H1 (cell line): ENCODE measurements around the gene P2RX1. TPM values are rescaled to one million over a fixed set of nuclear protein-coding genes. Genes with fewer than 3 reads are reported as not detected.

Experiments used
- CTCF ChIA-PET: fragments of 300-600 bp; sonication (Branson Sonifier 250); formaldehyde crosslinking; loops from one replicate; lab custom pipeline; 2021; ENCODE audit not compliant: partially characterized antibody; lab: Charles Lee
- POLR2A ChIA-PET: fragments of 300-600 bp; sonication (Branson Sonifier 250); formaldehyde crosslinking; loops from one replicate; lab custom pipeline; 2021; ENCODE audit warnings: inconsistent platforms; ENCODE audit not compliant: partially characterized antibody; lab: Charles Lee
- DNase-seq, 2 experiments: peaks; one replicate each; pipeline versions ENCODE4 v3.0.0 to v3.0.0-alpha.2; 2010 to 2022; ENCODE audit warnings: low spot score in 2 of 2, low read depth in 1 of 2, mixed read lengths in 1 of 2
- FAIRE-seq: peaks from 2 replicates; lab custom pipeline; 2011; peaks lifted over from hg19 to GRCh38; lab: Jason Lieb, UNC
- H2AFZ ChIP-seq: 2 replicates; pipeline ENCODE4 v1.8.1; 2012; ENCODE audit warnings: low read length, inconsistent platforms
- H2AK5ac ChIP-seq: 2 replicates; pipeline ENCODE4 v1.6.1; 2013; ENCODE audit warnings: low read depth, low read length
- H2BK120ac ChIP-seq: replicated peaks from 2 replicates; pipeline ENCODE3; 2013; ENCODE audit warnings: low read depth, low read length, inconsistent platforms
- H2BK12ac ChIP-seq: 2 replicates; pipeline ENCODE4 v1.6.1; 2013; ENCODE audit warnings: low read depth, low read length
- H2BK15ac ChIP-seq: 2 replicates; pipeline ENCODE4 v1.6.1; 2013; ENCODE audit warnings: low read length
- H2BK20ac ChIP-seq: 2 replicates; pipeline ENCODE4 v1.6.1; 2013; ENCODE audit warnings: low read length
- H2BK5ac ChIP-seq: 2 replicates; pipeline ENCODE4 v1.6.1; 2013; ENCODE audit warnings: low read depth, low read length
- H3K14ac ChIP-seq: 2 replicates; pipeline ENCODE4 v1.6.1; 2013; ENCODE audit warnings: inconsistent platforms; ENCODE audit not compliant: insufficient read length
- H3K18ac ChIP-seq: 2 replicates; pipeline ENCODE4 v1.6.1; 2013; ENCODE audit warnings: low read length; ENCODE audit errors: extremely low read depth
- H3K23ac ChIP-seq: 2 replicates; pipeline ENCODE4 v1.6.1; 2013; ENCODE audit warnings: inconsistent platforms; ENCODE audit not compliant: insufficient read length
- H3K23me2 ChIP-seq: 2 replicates; pipeline ENCODE4 v1.6.1; 2013; ENCODE audit warnings: low read depth, low read length
- H3K27ac ChIP-seq: 2 replicates; pipeline ENCODE4 v1.6.1; 2011; ENCODE audit warnings: low read depth, low read length, inconsistent platforms
- H3K27me3 ChIP-seq, 4 experiments: replicated peaks in 1 of 4; 1 replicate in 1 of 4; 2 replicates in 3 of 4; pipeline versions ENCODE4 v1.6.1 to v1.8.1; 2011 to 2013; ENCODE audit warnings: low read length in 3 of 4, mild to moderate bottlenecking in 3 of 4, inconsistent platforms in 2 of 4, mixed read lengths in 2 of 4, moderate library complexity in 1 of 4; ENCODE audit not compliant: control insufficient read depth in 3 of 4, insufficient read depth in 3 of 4; ENCODE audit errors: extremely low read depth in 1 of 4
- H3K36me3 ChIP-seq, 4 experiments: 2 replicates each; pipeline versions ENCODE4 v1.6.1 to v1.8.1; 2011 to 2013; ENCODE audit warnings: mild to moderate bottlenecking in 4 of 4, low read length in 3 of 4, moderate library complexity in 2 of 4, control low read depth in 1 of 4, inconsistent platforms in 1 of 4; ENCODE audit not compliant: insufficient read depth in 4 of 4, control insufficient read depth in 2 of 4
- H3K4ac ChIP-seq: replicated peaks from 2 replicates; pipeline ENCODE3; 2013; ENCODE audit warnings: low read length, low read depth, mixed read lengths, inconsistent platforms; ENCODE audit not compliant: insufficient read length
- H3K4me1 ChIP-seq, 4 experiments: replicated peaks in 1 of 4; 1 replicate in 1 of 4; 2 replicates in 3 of 4; pipeline versions ENCODE4 v1.6.1 to v1.8.1; 2011 to 2013; ENCODE audit warnings: low read length in 3 of 4, inconsistent platforms in 2 of 4, mixed read lengths in 1 of 4; ENCODE audit not compliant: insufficient read depth in 4 of 4, control insufficient read depth in 3 of 4
- H3K4me2 ChIP-seq, 2 experiments: 2 replicates each; pipeline versions ENCODE4 v1.6.1 to v1.8.1; 2011 to 2013; ENCODE audit warnings: low read depth in 2 of 2, low read length in 2 of 2, control low read depth in 1 of 2, inconsistent platforms in 1 of 2, mild to moderate bottlenecking in 1 of 2; ENCODE audit not compliant: insufficient read depth in 1 of 2
- H3K4me3 ChIP-seq, 4 experiments: fragments of 200-600, 300-600 bp in 1 of 4; sonication (generic), shearing (Covaris generic), sonication (Bioruptor Twin) in 1 of 4; 2 replicates each; pipeline versions ENCODE4 v1.5.1 to v1.8.1; 2011 to 2016; ENCODE audit warnings: low read length in 4 of 4, low read depth in 3 of 4, control low read depth in 2 of 4, inconsistent platforms in 2 of 4, mild to moderate bottlenecking in 2 of 4, mixed read lengths in 1 of 4, moderate library complexity in 1 of 4; ENCODE audit not compliant: insufficient read depth in 2 of 4; ENCODE audit errors: extremely low read depth in 1 of 4
- H3K56ac ChIP-seq: replicated peaks from 2 replicates; pipeline ENCODE3; 2013; ENCODE audit warnings: low read depth, mild to moderate bottlenecking, mixed read lengths, low read length, inconsistent platforms; ENCODE audit not compliant: insufficient read length
- H3K79me1 ChIP-seq: 2 replicates; pipeline ENCODE4 v1.6.1; 2013; ENCODE audit warnings: low read depth, low read length, control low read depth
- H3K79me2 ChIP-seq, 2 experiments: 2 replicates each; pipeline versions ENCODE4 v1.6.1 to v1.8.1; 2012 to 2013; ENCODE audit warnings: low read length in 2 of 2, mild to moderate bottlenecking in 2 of 2, inconsistent platforms in 1 of 2; ENCODE audit not compliant: insufficient read depth in 2 of 2, control insufficient read depth in 1 of 2
- H3K9ac ChIP-seq, 4 experiments: replicated peaks in 1 of 4; 1 replicate in 1 of 4; 2 replicates in 3 of 4; pipeline versions ENCODE4 v1.6.1 to v1.8.1; 2011 to 2013; ENCODE audit warnings: low read depth in 3 of 4, low read length in 3 of 4, control low read depth in 2 of 4, mild to moderate bottlenecking in 2 of 4, moderate library complexity in 2 of 4, inconsistent platforms in 1 of 4; ENCODE audit errors: extremely low read depth in 1 of 4
- H3K9me3 ChIP-seq, 2 experiments: 2 replicates each; pipeline versions ENCODE4 v1.6.1 to v1.8.1; 2012 to 2013; ENCODE audit warnings: mild to moderate bottlenecking in 2 of 2, moderate library complexity in 2 of 2, control low read depth in 1 of 2, inconsistent platforms in 1 of 2, low read depth in 1 of 2, low read length in 1 of 2, mixed read lengths in 1 of 2; ENCODE audit not compliant: insufficient read depth in 2 of 2
- H4K20me1 ChIP-seq, 2 experiments: replicated peaks in 1 of 2; 2 replicates each; pipeline versions ENCODE3 to v1.8.1; 2011 to 2013; ENCODE audit warnings: inconsistent platforms in 2 of 2, low read length in 2 of 2, mild to moderate bottlenecking in 1 of 2; ENCODE audit not compliant: insufficient read depth in 2 of 2, control insufficient read depth in 1 of 2
- H4K5ac ChIP-seq: 2 replicates; pipeline ENCODE4 v1.6.1; 2013; ENCODE audit warnings: low read length, low read depth, mixed read lengths, inconsistent platforms; ENCODE audit not compliant: insufficient read length
- H4K8ac ChIP-seq: 2 replicates; pipeline ENCODE4 v1.8.0; 2013; ENCODE audit warnings: mild to moderate bottlenecking, moderate library complexity, low read length, inconsistent platforms; ENCODE audit not compliant: insufficient read depth; ENCODE audit errors: extremely low read depth
- H4K91ac ChIP-seq: replicated peaks from 2 replicates; pipeline ENCODE3; 2013; ENCODE audit warnings: low read length, mixed read lengths, inconsistent platforms; ENCODE audit not compliant: insufficient read length
- ATF3 ChIP-seq: IDR thresholded peaks from 2 replicates; pipeline ENCODE4 v1.6.1; 2011; ENCODE audit warnings: low read depth, mild to moderate bottlenecking, low read length; ENCODE audit not compliant: insufficient read depth
- EGR1 ChIP-seq: IDR thresholded peaks from 2 replicates; pipeline ENCODE4 v1.6.1; 2011; ENCODE audit warnings: low read depth, low read length, borderline replicate concordance
- EP300 ChIP-seq, 2 experiments: IDR thresholded peaks; 1 replicate in 1 of 2; 2 replicates in 1 of 2; pipeline ENCODE4 v1.6.1; 2011 to 2012; ENCODE audit warnings: low read depth in 2 of 2, low read length in 2 of 2, mild to moderate bottlenecking in 2 of 2, borderline replicate concordance in 1 of 2, inconsistent platforms in 1 of 2, moderate library complexity in 1 of 2
- PHF8 ChIP-seq: fragments of 200-600 bp; sonication (generic); conservative IDR thresholded peaks from 2 replicates; pipeline ENCODE4 v1.7.1; 2012; ENCODE audit warnings: low read depth, mild to moderate bottlenecking, inconsistent platforms, low read length, moderate library complexity
- SIN3A ChIP-seq, 2 experiments: IDR thresholded peaks in 1 of 2; conservative IDR thresholded peaks in 1 of 2; 2 replicates each; pipeline ENCODE4 v1.6.1; 2011 to 2012; ENCODE audit warnings: low read length in 2 of 2, improper control_type of control experiment in 1 of 2, low read depth in 1 of 2, mild to moderate bottlenecking in 1 of 2
- SIRT6 ChIP-seq: IDR thresholded peaks from one replicate; pipeline ENCODE4 v1.7.1; 2012; ENCODE audit warnings: low read length, inconsistent platforms
- SP2 ChIP-seq: IDR thresholded peaks from 2 replicates; pipeline ENCODE4 v1.6.1; 2012; ENCODE audit warnings: mild to moderate bottlenecking, low read length, inconsistent platforms
- SP4 ChIP-seq: IDR thresholded peaks from 2 replicates; pipeline ENCODE4 v1.6.1; 2012; ENCODE audit warnings: low read length, inconsistent platforms
- SUZ12 ChIP-seq: fragments of 200-600 bp; sonication (generic); IDR thresholded peaks from 2 replicates; pipeline ENCODE4 v1.6.1; 2012; ENCODE audit warnings: mild to moderate bottlenecking, inconsistent platforms, low read length, moderate library complexity, mixed read lengths
- ZNF274 ChIP-seq: IDR thresholded peaks from 2 replicates; pipeline ENCODE4 v1.7.0; 2012; ENCODE audit warnings: low read length, borderline replicate concordance; ENCODE audit errors: extremely low read depth
- WGBS, 2 experiments: shearing (Covaris generic) in 1 of 2; methylation state at CpG; one replicate each; pipeline versions ENCODE4 v1.1.6 to v1.1.7; 2013 to 2015; ENCODE audit warnings: low lambda C conversion rate in 2 of 2, mixed read lengths in 2 of 2, inconsistent platforms in 1 of 2, low coverage in 1 of 2, missing lambda C conversion rate in 1 of 2; ENCODE audit not compliant: insufficient replicate concordance in 2 of 2, insufficient coverage in 1 of 2, insufficient read length in 1 of 2; ENCODE audit errors: extremely low coverage in 1 of 2, missing lambda C conversion rate in 1 of 2; 5-methylcytosine and 5-hydroxymethylcytosine counted together
- polyA plus RNA-seq, 7 experiments: library from polyadenylated mRNA; depleted of rRNA in 3 of 7; stranded (reverse) in 5 of 7; unstranded in 2 of 7; fragments of >200 nt in 5 of 7; fragments of 200-250 nt in 2 of 7; gene quantifications; 1 replicate in 5 of 7; 2 replicates in 1 of 7; 4 replicates in 1 of 7; pipeline versions ENCODE4 v1.2.1 to v1.2.3, GENCODE V29; 2011 to 2013; ENCODE audit warnings: missing spikeins in 2 of 7, mixed read lengths in 2 of 7
- total RNA-seq: library from RNA; stranded (reverse); fragmentation: NEBNext Ultra II Directional; extraction: Animal tissue kit (Norgen Biotek cat#: 25700); gene quantifications from 2 replicates; pipeline ENCODE4 v1.2.1, GENCODE V29; 2021

P2RX1 gene
- total and polyA plus RNA-seq, 2 of the 8 experiments (the other 6 are each of a cell fraction or from before 2014, with no cell fraction given), result 0.45 to 1.1 TPM

- Histone ChIP-seq H3K9me3 (no peaks in the 10 kb centered on the region), H3K4me3 (no peak overlapping the region), H3K9ac (no peak overlapping the region), H3K4ac (no peak overlapping the region), H3K23me2 (no peaks in the 10 kb centered on the region), H4K5ac (no peak overlapping the region), H3K18ac (no peak overlapping the region), H4K8ac (peak overlapping the region; percentile 25; the same call in 1 of the 2 replicates), H3K27ac (no peak overlapping the region), H2AFZ (no peak overlapping the region), H3K23ac (no peak overlapping the region), H4K91ac (no peak overlapping the region), H3K27me3 (no peaks in the 10 kb centered on the region), H2BK12ac (no peak overlapping the region), H3K79me2 (no peaks in the 10 kb centered on the region), H2BK5ac (no peak overlapping the region), H4K20me1 (no peaks in the 10 kb centered on the region), H3K4me1 (peaks cover 0 to 3% (median 0%) of the 10 kb centered on the region in 4 experiments; a peak in 3 of 7 replicates), H3K56ac (no peak overlapping the region), H2AK5ac (no peak overlapping the region), H2BK15ac (no peak overlapping the region), H3K79me1 (no peaks in the 10 kb centered on the region), H3K4me2 (no peak overlapping the region), H3K36me3 (no peaks in the 10 kb centered on the region), H3K14ac (no peak overlapping the region), H2BK120ac (no peak overlapping the region), H2BK20ac (no peak overlapping the region)
- DNase-seq (no peak), FAIRE-seq (no peak)
- ChIA-PET CTCF (interaction anchor here (0.6 to 4.7 kb wide), 9 partner anchors 7 to 207 kb away, joined by 3 to 42 read pairs (median 3); no protein-coding TSS in a partner anchor), POLR2A (interaction anchor here (1.1 to 1.4 kb wide), 2 partner anchors 23 to 77 kb away, joined by 3 to 4 read pairs; no protein-coding TSS in a partner anchor)
- WGBS, 2 experiments, result 95% methylated on average over 32 of the region's 40 CpGs; no CpG with 5 or more reads in 1 of the 2 experiments
- TF ChIP-seq PHF8, result no peak
- TF ChIP-seq ATF3, result no peak
- TF ChIP-seq ZNF274, result no peak
- no peak for TF ChIP-seq EGR1
- TF ChIP-seq SIN3A (conservative IDR thresholded peaks at IDR 0.05 in 1 of 2, IDR thresholded peaks at IDR 0.05 in 1 of 2; ENCODE audit: low read depth in 1 of 2, low read length in 2 of 2), result no peak
- no peak for TF ChIP-seq SUZ12
- no peak for TF ChIP-seq SP4
- TF ChIP-seq SP2, result no peak
- no peak for TF ChIP-seq SIRT6
- no peak for TF ChIP-seq EP300 (IDR thresholded peaks at IDR 0.05; ENCODE audit: borderline replicate concordance in 1 of 2, low read depth in 2 of 2, low read length in 2 of 2)
Measured at GRCh38 chr17:3924512-3925350, 8.5 kb upstream of the P2RX1 start.
